Ovary (tissue), 9 donors: ENCODE data around the gene LCN1. TPM values are rescaled to one million over a fixed set of nuclear protein-coding genes. Genes with fewer than 3 reads are reported as not detected.
A peak's percentile ranks its signal among the peaks of the same experiment; 100 is the strongest.

Experiments
- DNase-seq, 5 donors: peaks; one replicate each; pipeline ENCODE4 v3.0.0-alpha.2; 2019 to 2020
- H3K27ac ChIP-seq, 2 donors: fragments of 200-600 bp; one replicate each; pipeline versions ENCODE4 v1.5.1 to v1.8.0; 2019 to 2022
- H3K27me3 ChIP-seq: fragments of 200-600 bp; one replicate; pipeline ENCODE4 v1.8.0; 2022
- H3K36me3 ChIP-seq: fragments of 200-600 bp; sonication (generic); one replicate; pipeline ENCODE4 v1.5.1; 2019
- H3K4me1 ChIP-seq: one replicate; pipeline ENCODE4 v1.8.1; 2013; ENCODE audit warnings: mild to moderate bottlenecking, moderate library complexity; ENCODE audit not compliant: insufficient read depth
- H3K4me3 ChIP-seq: fragments of 200-600 bp; sonication (generic); one replicate; pipeline ENCODE4 v1.5.1; 2017
- H3K9me3 ChIP-seq, 2 donors: fragments of 200-600 bp in 1 of 2; sonication (generic) in 1 of 2; one replicate each; pipeline versions ENCODE4 v1.5.1 to v1.8.1; 2013 to 2019; ENCODE audit warnings: mild to moderate bottlenecking in 1 of 2, moderate library complexity in 1 of 2
- EP300 ChIP-seq: sonication (generic); formaldehyde crosslinking; IDR thresholded peaks from one replicate; pipeline ENCODE4 v1.6.1; 2017; ENCODE audit warnings: antibody characterized with exemption
- POLR2A ChIP-seq: fragments of 450-650 bp; IDR thresholded peaks from one replicate; pipeline ENCODE4 v1.6.1; 2017; ENCODE audit warnings: antibody characterized with exemption, mild to moderate bottlenecking, moderate library complexity
- WGBS, 3 donors: extraction: QIAGEN DNeasy Blood & Tissue Kit in 1 of 3; methylation state at CpG; one replicate each; pipeline versions ENCODE4 v1.1.5 to v1.1.7; 2013 to 2017; 5-methylcytosine and 5-hydroxymethylcytosine counted together
- intact Hi-C, 4 donors: fragments of 100-400 bp; cut with DNase I; formaldehyde crosslinking; loops; one replicate each; pipeline versions ENCODE4 v1.11.0 to v1.15.1; 2022 to 2023
- polyA plus RNA-seq, 2 donors: library from polyadenylated mRNA; stranded (reverse); fragments of 200-250 nt in 1 of 2; fragments of 350-450 nt in 1 of 2; fragmentation: Illumina TruSeq in 1 of 2; extraction: RNeasy Lipid Tissue Mini Kit (QIAGEN cat#74804) in 1 of 2; gene quantifications; one replicate each; pipeline ENCODE4 v1.2.3, GENCODE V29; 2013 to 2014
- total RNA-seq, 7 donors: library from RNA; depleted of rRNA in 2 of 7; stranded (reverse); fragments of >200 nt in 2 of 7; fragmentation: NEBNext Ultra II Directional in 3 of 7; extraction: Animal tissue kit (Norgen Biotek cat#: 25700) in 3 of 7; gene quantifications; one replicate each; pipeline versions ENCODE4 v1.1.0 to v1.2.4, GENCODE V29; 2016 to 2023
- TF ChIP-seq, protein P1 (sequence below), 3 donors: fragments of 450-650 bp in 2 of 3; fragments of 200-600 bp in 1 of 3; IDR thresholded peaks; one replicate each; pipeline versions ENCODE4 v1.5.1 to v1.8.0; 2016 to 2022; ENCODE audit warnings: antibody characterized with exemption in 3 of 3, mild to moderate bottlenecking in 1 of 3
- donor health status: DM: no; HTN: no; CAD: no; lungs with moderate emphysema.
- donor health status: DM: no; HTN: no; CAD: no.
- donor health status: Bipolar disorder and iron deficiency.
- donor health status: DM: yes; HTN: yes; CAD: no.
- donor health status: DM: no; HTN: no; CAD: no.
- donor health status: DM: yes; HTN: yes; CAD: no.

Gene LCN1
- total and polyA plus RNA-seq, 9 donors = 2.3 to 5.3 TPM; not detected in 7

DNA sequence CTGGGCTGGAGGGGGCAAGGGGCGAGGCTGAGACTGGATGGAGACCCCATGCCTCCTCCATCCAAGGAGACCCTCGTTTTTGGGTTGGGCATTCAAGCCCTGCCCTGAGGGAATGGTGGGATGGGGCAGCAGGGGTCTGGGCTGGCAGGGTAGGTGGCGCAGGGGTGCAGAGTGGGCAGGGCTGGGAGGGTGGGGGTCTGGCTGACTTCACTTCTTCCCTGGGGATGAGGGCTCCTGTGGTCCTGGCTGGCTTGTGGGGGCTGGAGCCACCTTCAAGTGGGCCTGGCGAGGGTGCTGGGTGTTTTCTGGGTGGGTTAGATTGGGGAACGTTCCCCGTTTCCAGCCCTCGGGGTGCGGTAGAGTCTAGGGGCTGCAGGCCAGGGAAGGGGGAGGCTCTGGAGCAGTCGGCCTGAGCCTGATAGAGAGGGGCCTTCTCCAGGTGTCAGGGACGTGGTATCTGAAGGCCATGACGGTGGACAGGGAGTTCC, 412 bp downstream of the LCN1 start:
- H3K4me3 ChIP-seq = no peak overlapping the region
- no peaks in the 10 kb centered on the region for H3K9me3 ChIP-seq
- H3K36me3 ChIP-seq = no peaks in the 10 kb centered on the region
- peak in 1 of 5 donors; percentile 2 for DNase-seq
- no peak overlapping the region for H3K27ac ChIP-seq
- no peaks in the 10 kb centered on the region for H3K27me3 ChIP-seq
- H3K4me1 ChIP-seq = no peaks in the 10 kb centered on the region
- TF ChIP-seq, protein P1, sequence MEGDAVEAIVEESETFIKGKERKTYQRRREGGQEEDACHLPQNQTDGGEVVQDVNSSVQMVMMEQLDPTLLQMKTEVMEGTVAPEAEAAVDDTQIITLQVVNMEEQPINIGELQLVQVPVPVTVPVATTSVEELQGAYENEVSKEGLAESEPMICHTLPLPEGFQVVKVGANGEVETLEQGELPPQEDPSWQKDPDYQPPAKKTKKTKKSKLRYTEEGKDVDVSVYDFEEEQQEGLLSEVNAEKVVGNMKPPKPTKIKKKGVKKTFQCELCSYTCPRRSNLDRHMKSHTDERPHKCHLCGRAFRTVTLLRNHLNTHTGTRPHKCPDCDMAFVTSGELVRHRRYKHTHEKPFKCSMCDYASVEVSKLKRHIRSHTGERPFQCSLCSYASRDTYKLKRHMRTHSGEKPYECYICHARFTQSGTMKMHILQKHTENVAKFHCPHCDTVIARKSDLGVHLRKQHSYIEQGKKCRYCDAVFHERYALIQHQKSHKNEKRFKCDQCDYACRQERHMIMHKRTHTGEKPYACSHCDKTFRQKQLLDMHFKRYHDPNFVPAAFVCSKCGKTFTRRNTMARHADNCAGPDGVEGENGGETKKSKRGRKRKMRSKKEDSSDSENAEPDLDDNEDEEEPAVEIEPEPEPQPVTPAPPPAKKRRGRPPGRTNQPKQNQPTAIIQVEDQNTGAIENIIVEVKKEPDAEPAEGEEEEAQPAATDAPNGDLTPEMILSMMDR (IDR thresholded peaks at IDR 0.05) = no peak
- TF ChIP-seq POLR2A (no peak), EP300 (no peak)
- intact Hi-C loops = no loop called here
- WGBS, 3 donors = 62 to 73% (median 67%) methylated on average over 8 to 11 of the region's 11 CpGs

- intact Hi-C loops = no loop called here
- H3K27me3 ChIP-seq = no peaks in the 10 kb centered on the region
- no peaks in the 10 kb centered on the region for H3K9me3 ChIP-seq
- TF ChIP-seq, protein P1 (IDR thresholded peaks at IDR 0.05) = no peak
- TF ChIP-seq POLR2A (no peak), EP300 (no peak)
- no peaks in the 10 kb centered on the region for H3K4me1 ChIP-seq
- no peak overlapping the region for H3K27ac ChIP-seq
- peak in 1 of 5 donors; percentile 7 for DNase-seq
- no peak overlapping the region for H3K4me3 ChIP-seq
- WGBS, 3 donors = 71 to 77% (median 74%) methylated on average over 16 of the region's 16 CpGs
- H3K36me3 ChIP-seq = no peaks in the 10 kb centered on the region
These were observed 1.1 kb downstream of the LCN1 start for GRCh38 chr9:135522137-135522877.

DNA sequence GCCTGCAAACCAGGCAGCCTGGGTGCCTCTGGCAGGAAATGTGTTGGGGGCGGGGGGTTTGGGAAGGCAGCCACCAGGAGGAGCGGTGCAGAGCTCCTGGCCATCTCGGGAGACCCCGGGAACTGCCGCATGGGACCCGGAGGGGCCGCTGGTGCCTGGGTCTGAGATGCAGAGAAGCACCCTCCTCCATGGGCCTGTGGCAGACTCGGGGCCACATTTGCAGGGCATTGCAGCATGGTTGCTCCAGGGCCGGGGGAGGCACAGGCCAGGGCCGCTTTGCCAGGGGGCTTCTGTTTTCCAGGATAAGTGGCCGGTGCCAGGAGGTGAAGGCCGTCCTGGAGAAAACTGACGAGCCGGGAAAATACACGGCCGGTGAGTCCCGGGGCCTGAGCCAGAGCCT, 1.7 kb downstream of the LCN1 start:
- TF ChIP-seq, protein P1 (IDR thresholded peaks at IDR 0.05) = no peak
- no peak for TF ChIP-seq POLR2A
- no peak for TF ChIP-seq EP300
- no peaks in the 10 kb centered on the region for H3K27me3 ChIP-seq
- H3K4me3 ChIP-seq = no peak overlapping the region
- DNase-seq = peak in 1 of 5 donors; percentile 7
- no peaks in the 10 kb centered on the region for H3K36me3 ChIP-seq
- 25 to 38% (median 31%) methylated on average over 17 of the region's 17 CpGs for WGBS, 3 donors
- H3K9me3 ChIP-seq = no peaks in the 10 kb centered on the region
- no peak overlapping the region for H3K27ac ChIP-seq
- intact Hi-C loops = no loop called here
- H3K4me1 ChIP-seq = no peaks in the 10 kb centered on the region

- WGBS, 3 donors = 59 to 67% (median 65%) methylated on average over 21 of the region's 21 CpGs
- intact Hi-C loops = no loop called here
- H3K27ac ChIP-seq = no peak overlapping the region
- H3K4me3 ChIP-seq = no peak overlapping the region
- no peak for TF ChIP-seq EP300
- H3K27me3 ChIP-seq = no peaks in the 10 kb centered on the region
- H3K36me3 ChIP-seq = no peaks in the 10 kb centered on the region
- no peaks in the 10 kb centered on the region for H3K4me1 ChIP-seq
- DNase-seq = peak in 1 of 5 donors; percentile 5
- no peaks in the 10 kb centered on the region for H3K9me3 ChIP-seq
These were observed 2.4 kb downstream of the LCN1 start for GRCh38 chr9:135523521-135524129.
